CD4-positive, alpha-beta T cell (primary cell): Measurements from ENCODE around the gene TAOK1. TPM values are rescaled to one million over a fixed set of nuclear protein-coding genes. Genes with fewer than 3 reads are reported as not detected.

Experiments used
- ATAC-seq: fragments of 200-7000 bp; cut with Tn5 transposase; one replicate; pipeline ENCODE4 v1.10.0; 2022; ENCODE audit warnings: mild to moderate bottlenecking; ENCODE audit not compliant: poor library complexity
- CTCF ChIA-PET: fragments of 350-600 bp; sonication (Branson Sonifier 250); formaldehyde crosslinking; loops from one replicate; lab custom pipeline; 2021; ENCODE audit warnings: antibody characterized with exemption, inconsistent platforms; lab: Charles Lee
- POLR2A ChIA-PET: fragments of 350-600 bp; sonication (Branson Sonifier 250); formaldehyde crosslinking; loops from one replicate; lab custom pipeline; 2021; ENCODE audit warnings: antibody characterized with exemption, inconsistent platforms; lab: Charles Lee
- DNase-seq, 14 experiments: peaks; one replicate each; pipeline ENCODE4 v3.0.0-alpha.2; 2013 to 2020; ENCODE audit warnings: mixed read lengths in 2 of 14
- H3K27ac ChIP-seq, 2 donors: one replicate each; pipeline versions ENCODE4 v1.5.1 to v1.7.0; 2013; ENCODE audit warnings: low read length in 2 of 2, low read depth in 1 of 2, mild to moderate bottlenecking in 1 of 2
- H3K27me3 ChIP-seq, 2 experiments: 1 replicate in 1 of 2; 2 replicates in 1 of 2; pipeline versions ENCODE4 v1.6.1 to v1.7.0; 2013; ENCODE audit warnings: low read length in 2 of 2, control low read depth in 1 of 2, mild to moderate bottlenecking in 1 of 2, moderate library complexity in 1 of 2; ENCODE audit not compliant: insufficient read depth in 2 of 2, control insufficient read depth in 1 of 2
- H3K36me3 ChIP-seq: one replicate; pipeline ENCODE4 v1.6.1; 2013; ENCODE audit warnings: low read length, control low read depth; ENCODE audit not compliant: insufficient read depth
- H3K4me1 ChIP-seq: one replicate; pipeline ENCODE4 v1.6.1; 2013; ENCODE audit warnings: low read length, control low read depth; ENCODE audit not compliant: insufficient read depth
- H3K4me3 ChIP-seq: one replicate; pipeline ENCODE4 v1.5.1; 2013; ENCODE audit warnings: mild to moderate bottlenecking, low read length, moderate library complexity
- H3K9me3 ChIP-seq, 2 experiments: 1 replicate in 1 of 2; 2 replicates in 1 of 2; pipeline versions ENCODE4 v1.6.1 to v1.7.0; 2013; ENCODE audit warnings: low read length in 2 of 2, mild to moderate bottlenecking in 2 of 2, control low read depth in 1 of 2, moderate library complexity in 1 of 2; ENCODE audit not compliant: control insufficient read depth in 1 of 2, insufficient read depth in 1 of 2
- H3K27ac Mint-ChIP-seq: one replicate; pipeline ENCODE4 v1.8.0; 2020; ENCODE audit warnings: mixed read lengths
- H3K27me3 Mint-ChIP-seq: one replicate; pipeline ENCODE4 v1.8.0; 2021; ENCODE audit warnings: mixed read lengths
- H3K36me3 Mint-ChIP-seq: one replicate; pipeline ENCODE4 v1.8.0; 2021; ENCODE audit warnings: low read depth, mixed read lengths
- H3K4me1 Mint-ChIP-seq: one replicate; pipeline ENCODE4 v1.8.0; 2021; ENCODE audit warnings: low read depth, mixed read lengths
- H3K4me3 Mint-ChIP-seq: one replicate; pipeline ENCODE4 v1.8.0; 2020; ENCODE audit warnings: mild to moderate bottlenecking, mixed read lengths
- H3K9me3 Mint-ChIP-seq: one replicate; pipeline ENCODE4 v1.8.0; 2020; ENCODE audit warnings: mixed read lengths
- CTCF ChIP-seq: fragments of 200-600 bp; IDR thresholded peaks from one replicate; pipeline ENCODE4 v1.8.0; 2022; ENCODE audit warnings: antibody characterized with exemption, mild to moderate bottlenecking
- intact Hi-C, 2 experiments: fragments of 100-400 bp; cut with DNase I in 1 of 2; cut with micrococcal nuclease in 1 of 2; formaldehyde crosslinking; loops; one replicate each; pipeline versions ENCODE4 v1.15.1 to v1.9.0; 2023 to 2025; cut with DNase I, micrococcal nuclease
- total RNA-seq, 174 experiments: library from RNA in 2 of 174; stranded (reverse) in 2 of 174; gene quantifications; one replicate each; pipeline ENCODE4 v1.2.3 and lab custom pipeline; 2021 to 2026

TAOK1 gene
- total RNA-seq, 2 experiments from 2014 or later = 33.1 to 33.8 TPM

DNA sequence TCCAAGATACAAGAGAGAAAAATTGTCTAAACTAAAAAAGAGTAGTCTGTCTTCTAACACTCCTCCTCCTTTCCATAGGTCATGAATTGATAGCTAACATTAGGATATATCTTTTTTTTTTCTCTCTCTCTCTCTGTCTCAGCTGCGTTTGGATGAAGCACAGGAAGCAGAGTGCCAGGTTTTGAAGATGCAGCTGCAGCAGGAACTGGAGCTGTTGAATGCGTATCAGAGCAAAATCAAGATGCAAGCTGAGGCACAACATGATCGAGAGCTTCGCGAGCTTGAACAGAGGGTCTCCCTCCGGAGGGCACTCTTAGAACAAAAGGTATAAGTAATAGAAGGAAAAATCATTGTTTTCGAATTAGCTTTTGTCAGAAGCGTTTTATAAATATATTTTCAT lies 143.8 kb downstream of the TAOK1 start:
- Histone ChIP-seq H3K4me3 (no peak overlapping the region), H3K27ac (no peak overlapping the region), H3K36me3 (peaks cover 48% of the 10 kb centered on the region), H3K9me3 (no peaks in the 10 kb centered on the region), H3K27me3 (no peaks in the 10 kb centered on the region), H3K4me1 (no peaks in the 10 kb centered on the region)
- Mint-ChIP-seq H3K4me3 (no peak overlapping the region), H3K36me3 (peaks cover 61% of the 10 kb centered on the region), H3K4me1 (no peaks in the 10 kb centered on the region), H3K27ac (no peak overlapping the region), H3K27me3 (no peaks in the 10 kb centered on the region), H3K9me3 (no peaks in the 10 kb centered on the region)
- intact Hi-C loops = no loop called here
- ATAC-seq (no peak), DNase-seq (no peak)
- no peak for TF ChIP-seq CTCF
- CTCF ChIA-PET = interaction anchor here (0.8 to 1.6 kb wide), 2 partner anchors 25 to 164 kb away, joined by 3 to 4 read pairs; no protein-coding TSS in a partner anchor
- POLR2A ChIA-PET = interaction anchor here (0.7 kb wide), 2 partner anchors 164 to 608 kb away, joined by 3 read pairs; no protein-coding TSS in a partner anchor

DNA sequence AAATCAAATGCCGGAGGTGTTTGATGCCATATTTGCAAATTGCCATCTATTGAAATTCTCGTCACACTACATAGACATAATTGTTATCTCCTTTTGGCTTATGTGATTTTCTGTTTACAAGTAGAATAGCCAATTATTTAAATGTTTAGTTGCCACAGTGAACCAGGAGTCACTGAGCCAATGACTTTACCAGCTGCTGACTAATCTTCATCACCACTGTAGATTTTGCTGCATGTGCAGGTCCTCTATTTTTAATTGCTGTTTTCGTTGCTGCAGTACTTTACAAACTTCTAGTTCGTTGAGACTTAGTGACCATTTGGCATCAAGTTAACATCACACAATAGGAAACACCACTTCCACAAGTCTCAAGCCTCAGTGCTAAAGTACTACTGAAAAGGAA lies 153.9 kb downstream of the TAOK1 start:
- DNase-seq = no peak
- no peaks in the 10 kb centered on the region for H3K27me3 ChIP-seq
- no peaks in the 10 kb centered on the region for H3K9me3 ChIP-seq
- no peak overlapping the region for H3K4me3 ChIP-seq
- ChIA-PET POLR2A (no interaction called here), CTCF (interaction anchor here (1.0 kb wide), 1 partner anchor 23 kb away, joined by 3 read pairs; the partner anchor contains the start of gene ABHD15)
- ATAC-seq = no peak
- Mint-ChIP-seq H3K4me3 (no peak overlapping the region), H3K4me1 (no peaks in the 10 kb centered on the region), H3K36me3 (peaks cover 47% of the 10 kb centered on the region), H3K27ac (no peak overlapping the region), H3K9me3 (no peaks in the 10 kb centered on the region), H3K27me3 (no peaks in the 10 kb centered on the region)
- peaks cover 31% of the 10 kb centered on the region for H3K36me3 ChIP-seq
- intact Hi-C loops = loop anchor here in 1 of 2 experiments (2.0 kb wide), 1 partner anchor 21 kb away; no protein-coding TSS in a partner anchor
- no peaks in the 10 kb centered on the region for H3K4me1 ChIP-seq
- no peak overlapping the region for H3K27ac ChIP-seq
- no peak for TF ChIP-seq CTCF

GRCh38 chr17:29546085-29546484 lies 155.9 kb downstream of the TAOK1 start:
- intact Hi-C loops = no loop called here
- Histone ChIP-seq H3K36me3 (peaks cover 29% of the 10 kb centered on the region), H3K27me3 (no peaks in the 10 kb centered on the region), H3K4me1 (peaks cover 3% of the 10 kb centered on the region), H3K27ac (no peak overlapping the region), H3K9me3 (no peaks in the 10 kb centered on the region), H3K4me3 (no peak overlapping the region)
- no peak for TF ChIP-seq CTCF
- ChIA-PET POLR2A (no interaction called here), CTCF (interaction anchor here (1.4 kb wide), 1 partner anchor 9 kb away, joined by 3 read pairs; no protein-coding TSS in a partner anchor)
- no peak overlapping the region for H3K4me3 Mint-ChIP-seq
- H3K27ac Mint-ChIP-seq = no peak overlapping the region
- H3K36me3 Mint-ChIP-seq = peaks cover 38% of the 10 kb centered on the region
- H3K4me1 Mint-ChIP-seq = no peaks in the 10 kb centered on the region
- no peaks in the 10 kb centered on the region for H3K9me3 Mint-ChIP-seq
- ATAC-seq (no peak), DNase-seq (no peak)
- H3K27me3 Mint-ChIP-seq = no peaks in the 10 kb centered on the region
